ENCODE results near the gene TRPC6.

GRCh38 chr11:101446238-101446637 is 137.6 kb downstream of the TRPC6 start:
- TF ChIP-seq, protein P1, sequence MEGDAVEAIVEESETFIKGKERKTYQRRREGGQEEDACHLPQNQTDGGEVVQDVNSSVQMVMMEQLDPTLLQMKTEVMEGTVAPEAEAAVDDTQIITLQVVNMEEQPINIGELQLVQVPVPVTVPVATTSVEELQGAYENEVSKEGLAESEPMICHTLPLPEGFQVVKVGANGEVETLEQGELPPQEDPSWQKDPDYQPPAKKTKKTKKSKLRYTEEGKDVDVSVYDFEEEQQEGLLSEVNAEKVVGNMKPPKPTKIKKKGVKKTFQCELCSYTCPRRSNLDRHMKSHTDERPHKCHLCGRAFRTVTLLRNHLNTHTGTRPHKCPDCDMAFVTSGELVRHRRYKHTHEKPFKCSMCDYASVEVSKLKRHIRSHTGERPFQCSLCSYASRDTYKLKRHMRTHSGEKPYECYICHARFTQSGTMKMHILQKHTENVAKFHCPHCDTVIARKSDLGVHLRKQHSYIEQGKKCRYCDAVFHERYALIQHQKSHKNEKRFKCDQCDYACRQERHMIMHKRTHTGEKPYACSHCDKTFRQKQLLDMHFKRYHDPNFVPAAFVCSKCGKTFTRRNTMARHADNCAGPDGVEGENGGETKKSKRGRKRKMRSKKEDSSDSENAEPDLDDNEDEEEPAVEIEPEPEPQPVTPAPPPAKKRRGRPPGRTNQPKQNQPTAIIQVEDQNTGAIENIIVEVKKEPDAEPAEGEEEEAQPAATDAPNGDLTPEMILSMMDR (IDR thresholded peaks at IDR 0.05; ENCODE audit: insufficient read depth, low read length, poor library complexity, severe bottlenecking): no peak
- TF ChIP-seq EZH2phosphoT487 (conservative IDR thresholded peaks at IDR 0.05; ENCODE audit: low read length): no peak
